Neural cell (in vitro differentiated cells): ENCODE measurements around the gene DCPS.

Experiments used
- MXI1 ChIP-seq: fragments of 450-650 bp; conservative IDR thresholded peaks from 2 replicates; pipeline ENCODE4 v1.6.1; 2014; ENCODE audit warnings: antibody characterized with exemption, mild to moderate bottlenecking; ENCODE audit not compliant: poor library complexity, severe bottlenecking
- POLR2AphosphoS5 ChIP-seq: IDR thresholded peaks from 2 replicates; pipeline ENCODE4 v1.6.1; 2012
- REST ChIP-seq: IDR thresholded peaks from 2 replicates; pipeline ENCODE4 v1.6.1; 2012; ENCODE audit warnings: borderline replicate concordance
- TF ChIP-seq, protein P1 (sequence below): fragments of 450-650 bp; IDR thresholded peaks from 2 replicates; pipeline ENCODE4 v1.5.1; 2014; ENCODE audit warnings: antibody characterized with exemption, mild to moderate bottlenecking, moderate library complexity; ENCODE audit not compliant: poor library complexity, severe bottlenecking

- TF ChIP-seq MXI1 (no peak), POLR2AphosphoS5 (no peak), REST (no peak)
- TF ChIP-seq, protein P1, sequence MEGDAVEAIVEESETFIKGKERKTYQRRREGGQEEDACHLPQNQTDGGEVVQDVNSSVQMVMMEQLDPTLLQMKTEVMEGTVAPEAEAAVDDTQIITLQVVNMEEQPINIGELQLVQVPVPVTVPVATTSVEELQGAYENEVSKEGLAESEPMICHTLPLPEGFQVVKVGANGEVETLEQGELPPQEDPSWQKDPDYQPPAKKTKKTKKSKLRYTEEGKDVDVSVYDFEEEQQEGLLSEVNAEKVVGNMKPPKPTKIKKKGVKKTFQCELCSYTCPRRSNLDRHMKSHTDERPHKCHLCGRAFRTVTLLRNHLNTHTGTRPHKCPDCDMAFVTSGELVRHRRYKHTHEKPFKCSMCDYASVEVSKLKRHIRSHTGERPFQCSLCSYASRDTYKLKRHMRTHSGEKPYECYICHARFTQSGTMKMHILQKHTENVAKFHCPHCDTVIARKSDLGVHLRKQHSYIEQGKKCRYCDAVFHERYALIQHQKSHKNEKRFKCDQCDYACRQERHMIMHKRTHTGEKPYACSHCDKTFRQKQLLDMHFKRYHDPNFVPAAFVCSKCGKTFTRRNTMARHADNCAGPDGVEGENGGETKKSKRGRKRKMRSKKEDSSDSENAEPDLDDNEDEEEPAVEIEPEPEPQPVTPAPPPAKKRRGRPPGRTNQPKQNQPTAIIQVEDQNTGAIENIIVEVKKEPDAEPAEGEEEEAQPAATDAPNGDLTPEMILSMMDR = no peak
Observed at GRCh38 chr11:126358763-126359160, 54.9 kb downstream of the DCPS start.
